ENCODE measurements around the gene PADI2. TPM values are rescaled to one million over a fixed set of nuclear protein-coding genes. Genes with fewer than 3 reads are reported as not detected.

PADI2 gene
- total RNA-seq, 1 donor from 2014 or later, result 0.49 TPM

GRCh38 chr1:17059391-17060305 lies 59.6 kb downstream of the PADI2 start:
- TF ChIP-seq CTCF (IDR thresholded peaks at IDR 0.05; ENCODE audit: unreplicated experiment), result no peak
- H3K27ac Mint-ChIP-seq, result no peak overlapping the region
- peak in 1 of 2 experiments; percentile 49 for DNase-seq (ENCODE audit: low spot score in 2 of 2, unreplicated experiment in 2 of 2)
- H3K4me1 Mint-ChIP-seq, result peaks cover 2% of the 10 kb centered on the region
- H3K27me3 Mint-ChIP-seq (ENCODE audit: low read depth), result peaks cover 5% of the 10 kb centered on the region
- no peaks in the 10 kb centered on the region for H3K9me3 Mint-ChIP-seq
- H3K36me3 Mint-ChIP-seq, result no peaks in the 10 kb centered on the region
- no peak overlapping the region for H3K4me3 Mint-ChIP-seq

GRCh38 chr1:17056551-17056950 lies 62.7 kb downstream of the PADI2 start:
- no peak for TF ChIP-seq CTCF (IDR thresholded peaks at IDR 0.05; ENCODE audit: unreplicated experiment)
- Mint-ChIP-seq H3K4me1 (peaks cover 17% of the 10 kb centered on the region), H3K27ac (no peak overlapping the region), H3K27me3 (ENCODE audit: low read depth) (peaks cover 5% of the 10 kb centered on the region), H3K9me3 (no peaks in the 10 kb centered on the region), H3K4me3 (no peak overlapping the region), H3K36me3 (no peaks in the 10 kb centered on the region)
- DNase-seq (ENCODE audit: low spot score in 2 of 2, unreplicated experiment in 2 of 2), result no peak

GRCh38 chr1:17055801-17056200 lies 63.5 kb downstream of the PADI2 start:
- Mint-ChIP-seq H3K27ac (no peak overlapping the region), H3K9me3 (no peaks in the 10 kb centered on the region), H3K27me3 (ENCODE audit: low read depth) (peaks cover 5% of the 10 kb centered on the region), H3K4me1 (peaks cover 20% of the 10 kb centered on the region), H3K4me3 (peak overlapping the region; percentile 31), H3K36me3 (no peaks in the 10 kb centered on the region)
- no peak for DNase-seq (ENCODE audit: low spot score in 2 of 2, unreplicated experiment in 2 of 2)
- TF ChIP-seq CTCF (IDR thresholded peaks at IDR 0.05; ENCODE audit: unreplicated experiment), result no peak

GRCh38 chr1:17053685-17054410 lies 65.4 kb downstream of the PADI2 start, which contains the start of gene SDHB:
SDHB (minus strand) TSS chr1:17054032; CDS start chr1:17054019, 13 bp downstream.
- H3K27me3 Mint-ChIP-seq (ENCODE audit: low read depth), result peaks cover 5% of the 10 kb centered on the region
- H3K27ac Mint-ChIP-seq, result peak within 1 kb of the TSS; percentile 94
- H3K4me3 Mint-ChIP-seq, result peak within 1 kb of the TSS; percentile 96
- H3K4me1 Mint-ChIP-seq, result peaks cover 18% of the 10 kb centered on the region
- no peaks in the 10 kb centered on the region for H3K36me3 Mint-ChIP-seq
- no peak for TF ChIP-seq CTCF (IDR thresholded peaks at IDR 0.05; ENCODE audit: unreplicated experiment)
- DNase-seq (ENCODE audit: low spot score in 2 of 2, unreplicated experiment in 2 of 2), result peak; percentile 93 to 99
- H3K9me3 Mint-ChIP-seq, result no peaks in the 10 kb centered on the region

GRCh38 chr1:17053086-17053684 lies 66.1 kb downstream of the PADI2 start:
- H3K4me3 Mint-ChIP-seq, result peak overlapping the region; percentile 96
- peak overlapping the region; percentile 94 for H3K27ac Mint-ChIP-seq
- H3K4me1 Mint-ChIP-seq, result peaks cover 18% of the 10 kb centered on the region
- no peak for TF ChIP-seq CTCF (IDR thresholded peaks at IDR 0.05; ENCODE audit: unreplicated experiment)
- no peaks in the 10 kb centered on the region for H3K9me3 Mint-ChIP-seq
- DNase-seq (ENCODE audit: low spot score in 2 of 2, unreplicated experiment in 2 of 2), result no peak
- no peaks in the 10 kb centered on the region for H3K36me3 Mint-ChIP-seq
- peaks cover 3% of the 10 kb centered on the region for H3K27me3 Mint-ChIP-seq (ENCODE audit: low read depth)

All from mesothelial cell of epicardium (in vitro differentiated cells).